GM23338 (cell line): Measurements from ENCODE around the gene ABCB11. TPM values are rescaled to one million over a fixed set of nuclear protein-coding genes. Genes with fewer than 3 reads are reported as not detected.

Experiments used
- ATAC-seq: fragments of 200-7000 bp; cut with Tn5 transposase; 3 replicates; pipeline ENCODE4 v1.9.1; 2020
- DNase-seq: peaks from one replicate; pipeline ENCODE4 v3.0.0-alpha.2; 2015; ENCODE audit warnings: low spot score
- H2AFZ ChIP-seq: fragments of 200-600 bp; sonication (generic); 2 replicates; pipeline ENCODE4 v1.8.0; 2016; ENCODE audit warnings: antibody characterized with exemption, mild to moderate bottlenecking, moderate library complexity
- H3F3A ChIP-seq: fragments of 200-600 bp; sonication (generic); replicated peaks from 2 replicates; pipeline ENCODE4 v1.8.0; 2017; ENCODE audit warnings: antibody characterized with exemption, mixed run types, low read depth
- H3K27ac ChIP-seq: fragments of 200-600 bp; sonication (generic); 2 replicates; pipeline ENCODE4 v1.6.1; 2016; ENCODE audit warnings: low read depth
- H3K27me3 ChIP-seq: fragments of 200-600 bp; sonication (generic); 2 replicates; pipeline ENCODE4 v1.8.0; 2016; ENCODE audit warnings: mild to moderate bottlenecking, mixed run types, moderate library complexity; ENCODE audit not compliant: insufficient read depth
- H3K36me3 ChIP-seq: fragments of 200-600 bp; sonication (generic); 2 replicates; pipeline ENCODE4 v1.8.0; 2016; ENCODE audit warnings: mild to moderate bottlenecking; ENCODE audit not compliant: insufficient read depth
- H3K4me1 ChIP-seq: fragments of 200-600 bp; sonication (generic); 2 replicates; pipeline ENCODE4 v1.8.0; 2016; ENCODE audit warnings: mild to moderate bottlenecking, moderate library complexity; ENCODE audit not compliant: insufficient read depth
- H3K4me2 ChIP-seq: fragments of 200-600 bp; sonication (generic); 2 replicates; pipeline ENCODE4 v1.7.1; 2017; ENCODE audit warnings: mixed run types
- H3K4me3 ChIP-seq: fragments of 200-600 bp; sonication (generic); 2 replicates; pipeline ENCODE4 v1.6.1; 2016; ENCODE audit warnings: mixed run types
- H3K79me2 ChIP-seq: fragments of 200-600 bp; sonication (generic); replicated peaks from 2 replicates; pipeline ENCODE4 v1.8.0; 2017; ENCODE audit warnings: mild to moderate bottlenecking; ENCODE audit not compliant: insufficient read depth
- H3K9me2 ChIP-seq: fragments of 200-600 bp; sonication (generic); 2 replicates; pipeline ENCODE4 v1.8.0; 2017; ENCODE audit not compliant: insufficient read depth
- H4K20me1 ChIP-seq: fragments of 200-600 bp; sonication (generic); replicated peaks from 2 replicates; pipeline ENCODE4 v1.8.0; 2017; ENCODE audit warnings: mild to moderate bottlenecking; ENCODE audit not compliant: insufficient read depth
- H3K27ac Mint-ChIP-seq: 2 replicates; pipeline ENCODE4 v1.8.0; 2020; ENCODE audit warnings: inconsistent platforms, mild to moderate bottlenecking, moderate library complexity, mixed read lengths
- H3K27me3 Mint-ChIP-seq: 3 replicates; pipeline ENCODE4 v1.8.0; 2022; ENCODE audit warnings: low read depth, mild to moderate bottlenecking, moderate library complexity, mixed read lengths, inconsistent platforms; ENCODE audit not compliant: insufficient read depth, poor library complexity
- H3K36me3 Mint-ChIP-seq: 3 replicates; pipeline ENCODE4 v1.8.0; 2021; ENCODE audit warnings: low read depth, mild to moderate bottlenecking, inconsistent platforms, moderate library complexity, mixed read lengths
- H3K4me1 Mint-ChIP-seq: 3 replicates; pipeline ENCODE4 v1.8.0; 2020; ENCODE audit warnings: mild to moderate bottlenecking, inconsistent platforms, mixed read lengths
- H3K4me3 Mint-ChIP-seq: 3 replicates; pipeline ENCODE4 v1.8.0; 2021; ENCODE audit warnings: moderate library complexity, mild to moderate bottlenecking, inconsistent platforms, mixed read lengths
- H3K9me3 Mint-ChIP-seq: 3 replicates; pipeline ENCODE4 v1.8.0; 2020; ENCODE audit warnings: moderate library complexity, mild to moderate bottlenecking, inconsistent platforms, mixed read lengths
- CREB1 ChIP-seq: fragments of 250-450 bp; sonication (Bioruptor Pico); IDR thresholded peaks from 2 replicates; pipeline ENCODE4 v1.5.0; 2020; ENCODE audit warnings: low read depth, mild to moderate bottlenecking, moderate library complexity
- EZH2 ChIP-seq: fragments of 200-600 bp; sonication (generic); IDR thresholded peaks from one replicate; pipeline ENCODE4 v1.8.0; 2017; ENCODE audit warnings: antibody characterized with exemption, mild to moderate bottlenecking, low read depth; ENCODE audit not compliant: unreplicated experiment
- EZH2phosphoT487 ChIP-seq: fragments of 200-600 bp; sonication (generic); IDR thresholded peaks from one replicate; pipeline ENCODE4 v1.8.1; 2018; ENCODE audit warnings: antibody characterized with exemption; ENCODE audit not compliant: unreplicated experiment
- JUNB ChIP-seq: IDR thresholded peaks from one replicate; pipeline ENCODE4 v1.6.1; 2016; ENCODE audit warnings: antibody characterized with exemption; ENCODE audit not compliant: unreplicated experiment
- NANOG ChIP-seq: IDR thresholded peaks from 2 replicates; pipeline ENCODE4 v1.6.1; 2016; ENCODE audit warnings: antibody characterized with exemption, borderline replicate concordance
- STAT1 ChIP-seq: IDR thresholded peaks from one replicate; pipeline ENCODE4 v1.6.1; 2016; ENCODE audit warnings: antibody characterized with exemption; ENCODE audit not compliant: unreplicated experiment
- ZNF114 ChIP-seq: fragments of 250-450 bp; sonication (Bioruptor Pico); IDR thresholded peaks from 2 replicates; pipeline ENCODE4 v1.5.0; 2020; ENCODE audit warnings: mild to moderate bottlenecking, moderate library complexity
- ZNF331 ChIP-seq: fragments of 250-450 bp; sonication (Bioruptor Pico); IDR thresholded peaks from 2 replicates; pipeline ENCODE4 v1.5.0; 2020; ENCODE audit warnings: low read depth, mild to moderate bottlenecking, moderate library complexity
- polyA plus RNA-seq: library from polyadenylated mRNA; unstranded; fragments of >200 nt; fragmentation: Nextera tagmentation; extraction: Ambion mirVana; gene quantifications from 2 replicates; pipeline ENCODE4 v1.2.1, GENCODE V29; 2016
- total RNA-seq: library from RNA; depleted of rRNA; stranded (reverse); fragments of >200 nt; shearing (Covaris generic); gene quantifications from 2 replicates; pipeline ENCODE4 v1.2.3, GENCODE V29; 2014
- TF ChIP-seq, protein P1 (sequence below), 2 experiments: fragments of 200-600 bp in 1 of 2; sonication (generic) in 1 of 2; conservative IDR thresholded peaks; 2 replicates each; pipeline versions ENCODE4 v1.5.1 to v1.6.1; 2016 to 2017; ENCODE audit warnings: antibody characterized with exemption in 2 of 2, low read depth in 2 of 2, mild to moderate bottlenecking in 2 of 2, moderate library complexity in 1 of 2
- TF ChIP-seq, protein P2 (sequence below): IDR thresholded peaks from 2 replicates; pipeline ENCODE4 v1.6.1; 2016; ENCODE audit warnings: antibody characterized with exemption
- TF ChIP-seq, protein P3 (sequence below): IDR thresholded peaks from one replicate; pipeline ENCODE4 v1.6.1; 2018; ENCODE audit warnings: antibody characterized with exemption; ENCODE audit not compliant: unreplicated experiment

Gene ABCB11
- total and polyA plus RNA-seq, 2 experiments from 2014 or later: not detected

DNA sequence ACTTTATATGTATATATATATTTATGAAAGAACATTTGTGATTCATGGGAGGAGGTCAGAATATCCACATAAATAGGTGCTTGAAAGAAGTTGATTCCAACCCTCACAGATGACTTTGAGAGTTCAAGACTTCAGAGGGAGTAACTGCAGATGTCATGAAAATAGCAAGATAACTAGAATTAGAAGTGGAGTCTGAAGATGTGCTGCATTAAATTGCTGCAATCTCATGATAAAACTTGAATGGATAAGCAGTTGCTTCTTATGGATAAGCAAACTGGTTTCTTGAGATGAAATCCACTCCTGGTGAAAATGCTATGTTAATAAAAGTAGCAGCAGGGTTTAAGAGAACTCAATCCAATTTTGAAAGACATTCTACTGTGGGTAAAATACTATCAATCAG is 89.8 kb downstream of the ABCB11 start (continued):
- TF ChIP-seq EZH2 (no peak), JUNB (no peak)
- TF ChIP-seq, protein P1, sequence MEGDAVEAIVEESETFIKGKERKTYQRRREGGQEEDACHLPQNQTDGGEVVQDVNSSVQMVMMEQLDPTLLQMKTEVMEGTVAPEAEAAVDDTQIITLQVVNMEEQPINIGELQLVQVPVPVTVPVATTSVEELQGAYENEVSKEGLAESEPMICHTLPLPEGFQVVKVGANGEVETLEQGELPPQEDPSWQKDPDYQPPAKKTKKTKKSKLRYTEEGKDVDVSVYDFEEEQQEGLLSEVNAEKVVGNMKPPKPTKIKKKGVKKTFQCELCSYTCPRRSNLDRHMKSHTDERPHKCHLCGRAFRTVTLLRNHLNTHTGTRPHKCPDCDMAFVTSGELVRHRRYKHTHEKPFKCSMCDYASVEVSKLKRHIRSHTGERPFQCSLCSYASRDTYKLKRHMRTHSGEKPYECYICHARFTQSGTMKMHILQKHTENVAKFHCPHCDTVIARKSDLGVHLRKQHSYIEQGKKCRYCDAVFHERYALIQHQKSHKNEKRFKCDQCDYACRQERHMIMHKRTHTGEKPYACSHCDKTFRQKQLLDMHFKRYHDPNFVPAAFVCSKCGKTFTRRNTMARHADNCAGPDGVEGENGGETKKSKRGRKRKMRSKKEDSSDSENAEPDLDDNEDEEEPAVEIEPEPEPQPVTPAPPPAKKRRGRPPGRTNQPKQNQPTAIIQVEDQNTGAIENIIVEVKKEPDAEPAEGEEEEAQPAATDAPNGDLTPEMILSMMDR (conservative IDR thresholded peaks at IDR 0.05; ENCODE audit: low read depth in 2 of 2): no peak

DNA sequence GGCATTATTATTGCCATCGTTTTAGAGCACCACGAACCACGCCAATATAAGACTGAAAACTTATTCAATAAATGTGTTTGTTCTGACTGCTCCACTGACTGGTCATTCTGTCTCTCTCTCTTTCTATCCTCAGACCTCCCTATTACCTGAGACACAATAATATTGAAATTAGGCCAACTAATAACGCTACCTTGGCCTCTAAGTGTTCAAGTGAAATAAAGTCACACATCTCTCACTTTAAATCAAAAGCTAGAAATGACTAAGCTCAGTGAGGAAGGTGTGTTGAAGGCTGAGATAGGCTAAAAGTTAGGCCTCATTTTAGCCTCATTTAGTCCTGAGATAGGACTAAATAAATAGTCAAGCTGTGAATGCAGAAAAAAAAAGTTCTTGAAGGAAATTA is 91.2 kb downstream of the ABCB11 start:
- peaks cover 2% of the 10 kb centered on the region for H3K27me3 Mint-ChIP-seq
- no peak for ATAC-seq
- TF ChIP-seq EZH2: no peak
- TF ChIP-seq, protein P1 (conservative IDR thresholded peaks at IDR 0.05; ENCODE audit: low read depth in 2 of 2): no peak
- no peak for TF ChIP-seq ZNF114
- no peak for TF ChIP-seq CREB1
- TF ChIP-seq NANOG: no peak
- TF ChIP-seq JUNB: no peak
- TF ChIP-seq, protein P2, sequence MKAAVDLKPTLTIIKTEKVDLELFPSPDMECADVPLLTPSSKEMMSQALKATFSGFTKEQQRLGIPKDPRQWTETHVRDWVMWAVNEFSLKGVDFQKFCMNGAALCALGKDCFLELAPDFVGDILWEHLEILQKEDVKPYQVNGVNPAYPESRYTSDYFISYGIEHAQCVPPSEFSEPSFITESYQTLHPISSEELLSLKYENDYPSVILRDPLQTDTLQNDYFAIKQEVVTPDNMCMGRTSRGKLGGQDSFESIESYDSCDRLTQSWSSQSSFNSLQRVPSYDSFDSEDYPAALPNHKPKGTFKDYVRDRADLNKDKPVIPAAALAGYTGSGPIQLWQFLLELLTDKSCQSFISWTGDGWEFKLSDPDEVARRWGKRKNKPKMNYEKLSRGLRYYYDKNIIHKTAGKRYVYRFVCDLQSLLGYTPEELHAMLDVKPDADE: no peak
- no peak for TF ChIP-seq EZH2phosphoT487
- TF ChIP-seq STAT1: no peak
- TF ChIP-seq, protein P3, sequence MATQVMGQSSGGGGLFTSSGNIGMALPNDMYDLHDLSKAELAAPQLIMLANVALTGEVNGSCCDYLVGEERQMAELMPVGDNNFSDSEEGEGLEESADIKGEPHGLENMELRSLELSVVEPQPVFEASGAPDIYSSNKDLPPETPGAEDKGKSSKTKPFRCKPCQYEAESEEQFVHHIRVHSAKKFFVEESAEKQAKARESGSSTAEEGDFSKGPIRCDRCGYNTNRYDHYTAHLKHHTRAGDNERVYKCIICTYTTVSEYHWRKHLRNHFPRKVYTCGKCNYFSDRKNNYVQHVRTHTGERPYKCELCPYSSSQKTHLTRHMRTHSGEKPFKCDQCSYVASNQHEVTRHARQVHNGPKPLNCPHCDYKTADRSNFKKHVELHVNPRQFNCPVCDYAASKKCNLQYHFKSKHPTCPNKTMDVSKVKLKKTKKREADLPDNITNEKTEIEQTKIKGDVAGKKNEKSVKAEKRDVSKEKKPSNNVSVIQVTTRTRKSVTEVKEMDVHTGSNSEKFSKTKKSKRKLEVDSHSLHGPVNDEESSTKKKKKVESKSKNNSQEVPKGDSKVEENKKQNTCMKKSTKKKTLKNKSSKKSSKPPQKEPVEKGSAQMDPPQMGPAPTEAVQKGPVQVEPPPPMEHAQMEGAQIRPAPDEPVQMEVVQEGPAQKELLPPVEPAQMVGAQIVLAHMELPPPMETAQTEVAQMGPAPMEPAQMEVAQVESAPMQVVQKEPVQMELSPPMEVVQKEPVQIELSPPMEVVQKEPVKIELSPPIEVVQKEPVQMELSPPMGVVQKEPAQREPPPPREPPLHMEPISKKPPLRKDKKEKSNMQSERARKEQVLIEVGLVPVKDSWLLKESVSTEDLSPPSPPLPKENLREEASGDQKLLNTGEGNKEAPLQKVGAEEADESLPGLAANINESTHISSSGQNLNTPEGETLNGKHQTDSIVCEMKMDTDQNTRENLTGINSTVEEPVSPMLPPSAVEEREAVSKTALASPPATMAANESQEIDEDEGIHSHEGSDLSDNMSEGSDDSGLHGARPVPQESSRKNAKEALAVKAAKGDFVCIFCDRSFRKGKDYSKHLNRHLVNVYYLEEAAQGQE: no peak
- TF ChIP-seq ZNF331 (CRISPR knock-in tag): no peak

More for the DNA sequence above, 91.2 kb downstream of the ABCB11 start:
- peaks cover 2% of the 10 kb centered on the region; the same call in 1 of the 3 replicates for H3K4me1 Mint-ChIP-seq
- Histone ChIP-seq H3K4me2 (no peak overlapping the region), H3K4me1 (no peaks in the 10 kb centered on the region), H2AFZ (no peak overlapping the region), H3K27ac (no peak overlapping the region), H3F3A (no peaks in the 10 kb centered on the region), H3K36me3 (no peaks in the 10 kb centered on the region), H3K79me2 (no peaks in the 10 kb centered on the region), H3K27me3 (no peaks in the 10 kb centered on the region), H3K4me3 (no peak overlapping the region), H4K20me1 (no peaks in the 10 kb centered on the region), H3K9me2 (no peaks in the 10 kb centered on the region)
- no peaks in the 10 kb centered on the region for H3K36me3 Mint-ChIP-seq
- DNase-seq: no peak
- H3K4me3 Mint-ChIP-seq: no peak overlapping the region
- H3K27ac Mint-ChIP-seq: no peak overlapping the region
- H3K9me3 Mint-ChIP-seq: no peaks in the 10 kb centered on the region
